ENCODE measurements around the gene CCDC97. TPM values are rescaled to one million over a fixed set of nuclear protein-coding genes. Genes with fewer than 3 reads are reported as not detected.
A peak's percentile ranks its signal among the peaks of the same experiment; 100 is the strongest.

The CCDC97 gene
- total and polyA plus RNA-seq, 4 donors: 8.8 to 37.6 (median 26.6) TPM

DNA sequence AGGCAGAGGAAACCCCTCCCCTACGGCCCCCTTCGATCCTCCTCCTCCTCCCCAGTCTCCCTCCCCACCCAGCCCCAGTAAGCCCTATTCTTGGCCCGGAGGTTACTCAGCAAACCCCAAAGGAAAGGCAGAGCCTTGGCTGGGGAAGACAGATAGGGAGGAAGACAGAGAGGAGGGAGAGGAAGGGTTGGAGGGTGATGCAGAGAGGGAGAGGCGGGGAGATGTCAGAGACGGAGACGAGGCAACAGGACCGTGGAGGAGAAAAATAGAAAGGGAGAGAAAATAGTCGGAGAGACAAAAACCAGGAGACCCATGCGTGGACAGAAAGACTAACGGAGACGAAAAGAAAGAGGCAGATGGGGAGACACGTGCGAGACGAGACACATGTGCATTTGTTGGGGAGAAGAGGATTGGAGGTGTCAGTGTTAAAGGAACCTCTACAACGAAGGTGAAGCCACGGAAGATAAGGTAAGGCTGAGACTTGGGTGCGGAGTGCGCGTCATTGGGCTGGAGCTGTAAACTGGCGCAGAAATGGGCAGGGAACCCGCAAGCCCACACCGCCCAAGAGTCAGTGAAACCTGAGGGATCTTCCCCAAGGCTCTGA is 40.9 kb downstream of the CCDC97 start:
- H3K9me3 ChIP-seq (ENCODE audit: control insufficient read depth, insufficient read depth, low read length): no peaks in the 10 kb centered on the region
- peak in 1 of 6 donors; percentile 12 for DNase-seq (ENCODE audit: low read depth in 4 of 6, low spot score in 6 of 6)
- WGBS (ENCODE audit: insufficient coverage): 6% methylated on average over 17 of the region's 22 CpGs
- peak overlapping the region; percentile 49 for H3K4me3 ChIP-seq (ENCODE audit: low read depth, low read length)
- peaks cover 8% of the 10 kb centered on the region for H3K36me3 ChIP-seq (ENCODE audit: control insufficient read depth, insufficient read depth, low read length)
- H3K27ac ChIP-seq (ENCODE audit: low read depth, low read length): no peak overlapping the region
- peaks cover 40% of the 10 kb centered on the region for H3K27me3 ChIP-seq (ENCODE audit: control insufficient read depth, insufficient read depth, low read length)
- H3K4me1 ChIP-seq (ENCODE audit: control insufficient read depth, insufficient read depth, low read length): peaks cover 42% of the 10 kb centered on the region

DNA sequence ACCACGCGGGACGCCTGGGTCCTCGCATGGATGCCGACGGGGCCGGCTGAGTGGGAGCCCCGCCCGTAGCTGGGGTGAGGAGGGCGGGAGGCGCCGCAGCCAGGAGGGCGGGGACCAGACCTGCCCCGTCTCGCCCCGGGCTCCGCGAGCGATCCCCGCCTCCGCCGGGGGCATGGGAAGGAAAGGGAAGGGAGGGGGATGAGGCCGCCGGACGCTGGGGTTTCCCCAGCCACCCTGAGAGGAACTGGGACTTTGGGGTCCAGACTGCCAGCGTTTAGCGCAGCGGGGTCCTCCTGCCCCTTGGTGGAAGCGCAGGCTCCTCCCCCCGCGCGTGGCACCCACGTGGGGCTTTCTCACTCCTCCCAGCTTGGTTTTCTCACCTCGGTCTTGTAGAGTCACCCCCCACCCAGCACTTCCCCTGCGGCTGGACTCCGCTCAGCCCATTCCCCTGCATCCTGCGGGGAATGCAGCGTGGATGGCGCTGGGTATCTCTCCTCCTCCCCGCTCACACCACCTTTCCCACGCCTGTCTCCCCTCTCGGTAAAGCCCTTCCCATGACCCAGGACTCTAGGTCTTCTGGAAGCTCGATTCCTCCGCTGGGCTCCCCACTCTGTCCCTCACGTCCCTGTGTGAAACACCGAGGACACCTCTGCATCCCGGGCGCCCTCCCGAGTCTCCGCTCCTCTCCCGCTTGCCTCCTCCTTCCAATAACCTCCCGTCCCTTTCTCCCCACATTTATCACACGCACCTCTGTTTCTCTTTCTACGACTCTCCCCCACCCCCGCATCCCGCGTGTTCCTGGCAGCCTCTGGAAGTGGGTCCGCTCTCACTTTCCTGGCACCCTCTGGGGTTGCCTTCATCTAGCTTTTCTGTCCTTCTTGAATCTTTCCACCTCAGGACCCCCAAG is 41.6 kb downstream of the CCDC97 start:
- peaks cover 40% of the 10 kb centered on the region for H3K27me3 ChIP-seq (ENCODE audit: control insufficient read depth, insufficient read depth, low read length)
- no peak overlapping the region for H3K27ac ChIP-seq (ENCODE audit: low read depth, low read length)
- peaks cover 9% of the 10 kb centered on the region for H3K36me3 ChIP-seq (ENCODE audit: control insufficient read depth, insufficient read depth, low read length)
- H3K9me3 ChIP-seq (ENCODE audit: control insufficient read depth, insufficient read depth, low read length): no peaks in the 10 kb centered on the region
- DNase-seq (ENCODE audit: low read depth in 4 of 6, low spot score in 6 of 6): no peak
- H3K4me3 ChIP-seq (ENCODE audit: low read depth, low read length): peak overlapping the region; percentile 49
- H3K4me1 ChIP-seq (ENCODE audit: control insufficient read depth, insufficient read depth, low read length): peaks cover 42% of the 10 kb centered on the region
- under 1% methylated on average over 58 of the region's 58 CpGs for WGBS (ENCODE audit: insufficient coverage)

DNA sequence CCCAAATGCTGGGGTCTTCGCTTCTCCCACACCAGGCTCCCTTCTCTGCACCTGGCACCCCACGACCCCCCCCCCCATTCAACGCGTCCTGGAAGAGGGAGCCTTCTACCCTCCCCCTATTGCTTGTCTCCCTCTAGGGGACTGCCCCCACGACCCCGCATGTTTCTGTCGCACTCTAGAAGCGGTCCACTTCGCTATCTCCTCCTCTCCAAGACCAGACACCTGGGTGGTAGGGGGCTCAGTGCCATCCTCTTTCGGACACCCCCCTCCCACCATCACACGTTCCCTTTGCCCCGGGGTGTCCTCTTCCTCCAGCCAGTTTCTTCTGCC is 42.3 kb downstream of the CCDC97 start:
- WGBS (ENCODE audit: insufficient coverage): 0% methylated on average over 8 of the region's 12 CpGs
- peak overlapping the region; percentile 49 for H3K4me3 ChIP-seq (ENCODE audit: low read depth, low read length)
- no peak overlapping the region for H3K27ac ChIP-seq (ENCODE audit: low read depth, low read length)
- H3K36me3 ChIP-seq (ENCODE audit: control insufficient read depth, insufficient read depth, low read length): peaks cover 13% of the 10 kb centered on the region
- no peaks in the 10 kb centered on the region for H3K9me3 ChIP-seq (ENCODE audit: control insufficient read depth, insufficient read depth, low read length)
- H3K4me1 ChIP-seq (ENCODE audit: control insufficient read depth, insufficient read depth, low read length): peaks cover 42% of the 10 kb centered on the region
- H3K27me3 ChIP-seq (ENCODE audit: control insufficient read depth, insufficient read depth, low read length): peaks cover 40% of the 10 kb centered on the region
- DNase-seq (ENCODE audit: low read depth in 4 of 6, low spot score in 6 of 6): no peak

DNA sequence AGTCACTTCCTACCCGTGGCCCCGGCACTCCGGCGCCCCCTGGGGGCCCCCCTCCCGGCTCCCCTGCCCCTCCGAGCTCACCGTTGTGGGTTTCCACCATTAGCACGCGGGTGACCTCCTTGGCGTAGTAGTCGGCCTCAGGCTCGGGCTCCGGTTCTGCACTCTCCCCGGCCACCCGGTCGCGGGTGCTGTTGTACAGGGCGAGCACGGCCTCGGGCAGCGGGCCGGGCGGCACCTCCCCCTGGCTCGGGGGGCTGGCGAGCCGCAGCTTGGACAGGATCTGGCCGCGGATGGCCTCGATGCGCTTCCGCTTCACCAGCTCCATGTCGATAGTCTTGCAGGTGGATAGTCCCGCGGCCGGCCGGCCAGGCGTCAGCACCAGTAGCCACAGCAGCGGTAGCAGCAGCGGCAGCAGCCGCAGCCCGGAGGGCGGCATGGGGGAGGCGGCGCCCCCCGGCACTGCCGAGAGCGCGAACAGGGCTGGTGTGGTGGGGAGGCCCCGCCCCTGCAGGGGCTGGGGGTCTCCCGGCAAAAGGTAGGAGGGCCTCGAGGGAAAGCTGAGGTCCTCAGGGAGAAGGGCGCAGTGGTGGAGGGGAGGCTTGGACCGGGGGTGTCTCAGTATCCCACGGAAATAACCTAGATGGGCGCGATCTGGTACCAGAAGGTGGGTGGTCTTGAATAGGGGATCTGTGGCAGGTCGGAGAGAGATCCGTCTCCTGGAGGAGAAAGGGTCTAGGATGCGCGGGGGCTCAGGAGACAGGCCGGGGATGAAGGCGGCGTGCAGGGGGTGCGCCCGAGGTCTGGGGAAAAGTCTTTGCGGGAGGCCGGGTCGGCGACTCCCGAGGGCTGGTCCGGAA is 42.9 kb downstream of the CCDC97 start:
- no peak for DNase-seq (ENCODE audit: low read depth in 4 of 6, low spot score in 6 of 6)
- Histone ChIP-seq H3K9me3 (ENCODE audit: control insufficient read depth, insufficient read depth, low read length) (no peaks in the 10 kb centered on the region), H3K27me3 (ENCODE audit: control insufficient read depth, insufficient read depth, low read length) (peaks cover 40% of the 10 kb centered on the region), H3K36me3 (ENCODE audit: control insufficient read depth, insufficient read depth, low read length) (peaks cover 16% of the 10 kb centered on the region), H3K4me1 (ENCODE audit: control insufficient read depth, insufficient read depth, low read length) (peaks cover 42% of the 10 kb centered on the region), H3K27ac (ENCODE audit: low read depth, low read length) (no peak overlapping the region), H3K4me3 (ENCODE audit: low read depth, low read length) (peak overlapping the region; percentile 49)
- WGBS (ENCODE audit: insufficient coverage): under 1% methylated on average over 71 of the region's 71 CpGs

DNA sequence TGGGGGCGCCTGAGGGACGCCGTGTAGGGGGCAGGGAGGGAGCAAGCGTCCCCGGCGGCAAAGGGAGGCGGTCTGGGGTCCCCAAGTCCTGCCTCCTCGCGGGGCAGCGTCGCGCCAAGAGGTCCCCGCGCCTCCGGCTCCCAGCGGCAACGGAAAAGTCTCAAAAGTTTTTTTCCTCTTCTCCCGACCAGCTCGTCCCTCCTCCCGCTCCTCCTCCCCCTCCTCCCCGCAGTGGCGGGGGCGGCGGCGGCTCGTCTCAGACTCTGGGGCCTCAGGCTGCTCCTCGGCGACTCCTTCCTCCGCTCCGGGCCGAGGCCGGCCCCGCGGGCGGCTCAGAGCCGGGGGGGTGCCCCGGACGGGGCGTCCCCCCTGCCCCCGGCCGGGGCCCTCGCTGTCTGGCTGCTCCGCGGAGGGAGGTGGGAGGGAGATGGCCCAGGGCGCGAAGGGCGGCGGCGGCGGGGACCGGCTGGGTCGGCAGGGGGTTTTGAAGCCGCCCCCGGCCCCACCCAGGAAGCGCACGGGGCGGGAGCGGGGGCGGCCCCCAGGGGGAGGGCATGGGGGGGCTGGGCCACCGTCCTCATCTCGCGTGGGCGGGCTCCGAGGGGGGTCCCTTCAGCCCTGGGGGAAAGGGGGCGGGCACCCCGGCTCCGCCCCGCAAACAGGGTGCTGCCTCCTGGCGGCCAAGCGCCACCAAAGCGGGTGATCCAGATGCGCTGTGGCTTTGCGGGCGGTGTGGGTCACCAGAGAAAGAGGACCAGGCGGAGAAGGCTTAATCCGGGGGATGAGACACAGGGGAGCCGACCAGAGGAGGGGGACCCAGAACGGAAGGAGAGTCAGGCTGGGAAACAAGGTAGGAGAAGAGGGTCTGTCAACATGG is 43.7 kb downstream of the CCDC97 start, which contains the start of gene TGFB1:
TSS of gene TGFB1 (minus strand) at position 457 of the 877 bp plus-strand sequence. CDS start 878 bp downstream, outside the sequence.
- Histone ChIP-seq H3K27me3 (ENCODE audit: control insufficient read depth, insufficient read depth, low read length) (peaks cover 40% of the 10 kb centered on the region), H3K4me3 (ENCODE audit: low read depth, low read length) (peak within 1 kb of the TSS; percentile 49), H3K9me3 (ENCODE audit: control insufficient read depth, insufficient read depth, low read length) (no peaks in the 10 kb centered on the region), H3K36me3 (ENCODE audit: control insufficient read depth, insufficient read depth, low read length) (peaks cover 14% of the 10 kb centered on the region), H3K27ac (ENCODE audit: low read depth, low read length) (no peak within 1 kb of the TSS), H3K4me1 (ENCODE audit: control insufficient read depth, insufficient read depth, low read length) (peaks cover 42% of the 10 kb centered on the region)
- DNase-seq (ENCODE audit: low read depth in 4 of 6, low spot score in 6 of 6): peak in 2 of 6 donors; percentile 58 to 82
- WGBS (ENCODE audit: insufficient coverage): under 1% methylated on average over 72 of the region's 78 CpGs

DNA sequence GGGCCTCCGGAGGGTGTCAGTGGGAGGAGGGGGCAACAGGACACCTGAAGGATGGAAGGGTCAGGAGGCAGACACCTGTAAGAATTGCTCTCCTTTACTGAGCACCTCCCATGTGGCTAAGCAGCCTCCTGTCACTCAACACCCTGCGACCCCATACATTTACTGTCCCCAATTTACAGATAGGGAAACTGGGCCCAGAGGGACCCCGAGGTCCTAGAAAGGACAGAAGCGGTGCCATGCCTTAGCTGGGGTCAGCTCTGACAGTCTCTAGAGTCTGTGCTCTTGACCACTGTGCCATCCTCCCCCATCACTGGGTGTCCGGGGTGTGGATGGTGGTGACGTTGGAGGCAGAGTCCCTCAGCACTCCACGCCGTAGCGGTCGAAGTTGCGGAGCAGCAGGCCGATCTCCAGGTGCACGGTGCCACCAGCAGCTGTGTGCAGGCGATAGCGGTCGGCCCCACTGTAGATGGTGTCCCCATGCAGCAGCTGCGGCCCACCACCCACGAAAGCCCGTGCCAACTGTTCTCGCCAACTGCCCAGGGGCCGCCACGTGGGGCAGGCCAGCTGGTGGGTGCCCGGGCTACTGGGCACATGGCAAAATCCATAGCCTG is 44.5 kb downstream of the CCDC97 start:
- Histone ChIP-seq H3K4me3 (ENCODE audit: low read depth, low read length) (peak overlapping the region; percentile 47), H3K27me3 (ENCODE audit: control insufficient read depth, insufficient read depth, low read length) (peaks cover 40% of the 10 kb centered on the region), H3K27ac (ENCODE audit: low read depth, low read length) (no peak overlapping the region), H3K4me1 (ENCODE audit: control insufficient read depth, insufficient read depth, low read length) (peaks cover 42% of the 10 kb centered on the region), H3K9me3 (ENCODE audit: control insufficient read depth, insufficient read depth, low read length) (no peaks in the 10 kb centered on the region), H3K36me3 (ENCODE audit: control insufficient read depth, insufficient read depth, low read length) (peaks cover 14% of the 10 kb centered on the region)
- DNase-seq (ENCODE audit: low read depth in 4 of 6, low spot score in 6 of 6): no peak
- 82% methylated on average over 19 of the region's 23 CpGs for WGBS (ENCODE audit: insufficient coverage)

DNA sequence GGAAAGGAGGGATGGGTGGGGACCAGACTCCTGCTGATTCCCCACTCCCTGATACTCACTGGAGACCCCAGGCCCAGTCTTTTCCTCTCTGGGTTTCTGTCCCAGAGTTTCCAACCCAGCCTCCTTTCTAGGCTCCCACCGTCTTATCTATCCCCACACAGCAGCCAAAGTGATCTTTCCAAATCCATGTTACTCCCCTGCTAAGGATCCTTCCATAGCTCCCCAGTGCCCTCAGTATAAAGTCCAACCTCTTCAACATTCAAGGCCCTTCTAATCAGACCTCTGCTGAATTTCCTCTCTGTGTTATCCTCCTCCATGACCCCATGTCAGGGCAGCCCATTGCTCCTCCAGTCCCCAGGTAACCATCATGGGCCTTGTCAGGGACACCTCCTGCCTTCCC is 45.1 kb downstream of the CCDC97 start:
- Histone ChIP-seq H3K4me3 (ENCODE audit: low read depth, low read length) (no peak overlapping the region), H3K27ac (ENCODE audit: low read depth, low read length) (no peak overlapping the region), H3K27me3 (ENCODE audit: control insufficient read depth, insufficient read depth, low read length) (peaks cover 40% of the 10 kb centered on the region), H3K9me3 (ENCODE audit: control insufficient read depth, insufficient read depth, low read length) (no peaks in the 10 kb centered on the region), H3K36me3 (ENCODE audit: control insufficient read depth, insufficient read depth, low read length) (peaks cover 14% of the 10 kb centered on the region), H3K4me1 (ENCODE audit: control insufficient read depth, insufficient read depth, low read length) (peaks cover 42% of the 10 kb centered on the region)
- WGBS (ENCODE audit: insufficient coverage): 86% methylated on average over 1 of the region's 1 CpG
- DNase-seq (ENCODE audit: low read depth in 4 of 6, low spot score in 6 of 6): no peak

DNA sequence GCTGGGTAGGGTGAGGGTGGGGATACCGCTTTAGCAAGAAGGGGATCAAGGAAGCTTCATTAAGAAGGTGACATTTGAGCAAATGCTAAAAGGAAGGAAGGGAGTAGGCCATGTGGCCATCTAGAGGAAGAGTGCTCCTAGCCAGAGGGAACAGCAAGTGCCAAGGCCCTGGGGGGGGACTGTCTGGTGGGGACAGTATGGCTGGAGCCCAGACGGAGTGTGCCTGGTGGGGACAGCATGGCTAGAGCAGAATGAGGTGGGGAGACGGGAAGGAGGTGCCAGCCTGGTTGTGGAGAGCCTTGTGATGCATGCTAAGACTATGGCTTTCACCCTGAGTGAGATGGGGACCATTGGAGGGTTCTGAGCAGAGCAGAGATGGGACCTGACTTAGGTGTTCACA is 45.8 kb downstream of the CCDC97 start:
- Histone ChIP-seq H3K27me3 (ENCODE audit: control insufficient read depth, insufficient read depth, low read length) (peaks cover 36% of the 10 kb centered on the region), H3K4me1 (ENCODE audit: control insufficient read depth, insufficient read depth, low read length) (peaks cover 39% of the 10 kb centered on the region), H3K9me3 (ENCODE audit: control insufficient read depth, insufficient read depth, low read length) (no peaks in the 10 kb centered on the region), H3K27ac (ENCODE audit: low read depth, low read length) (no peak overlapping the region), H3K4me3 (ENCODE audit: low read depth, low read length) (no peak overlapping the region), H3K36me3 (ENCODE audit: control insufficient read depth, insufficient read depth, low read length) (peaks cover 14% of the 10 kb centered on the region)
- no peak for DNase-seq (ENCODE audit: low read depth in 4 of 6, low spot score in 6 of 6)
- WGBS (ENCODE audit: insufficient coverage): 82% methylated on average over 3 of the region's 3 CpGs

All from spinal cord (tissue), 10 donors.